ENCODE measurements around the gene NEUROD2. TPM values are rescaled to one million over a fixed set of nuclear protein-coding genes. Genes with fewer than 3 reads are reported as not detected.

NEUROD2 gene
- total and polyA plus RNA-seq, 10 of the 15 experiments (the other 5 are each of a cell fraction or from before 2014, with no cell fraction given): not detected

GRCh38 chr17:39653662-39654331, 46.1 kb upstream of the NEUROD2 start:
- 50% methylated on average over 13 of the region's 14 CpGs for WGBS (ENCODE audit: insufficient coverage, insufficient replicate concordance, low lambda C conversion rate, missing lambda C conversion rate)
- Histone ChIP-seq H3K9ac (ENCODE audit: control insufficient read depth, insufficient read depth, low read length) (no peak overlapping the region), H3K27ac (ENCODE audit: control insufficient read depth, insufficient read depth) (no peak overlapping the region), H3K4me1 (ENCODE audit: control insufficient read depth, insufficient read depth, low read length) (peaks cover 5% of the 10 kb centered on the region; the same call in 1 of the 2 replicates), H3K79me2 (ENCODE audit: control insufficient read depth, insufficient read depth, low read length) (no peaks in the 10 kb centered on the region; the same call in 1 of the 2 replicates), H3K36me3 (ENCODE audit: control insufficient read depth in 2 of 2, insufficient read depth in 2 of 2, low read length in 1 of 2) (peaks cover 8 to 11% of the 10 kb centered on the region in 2 experiments; a peak in 3 of 4 replicates), H2AFZ (ENCODE audit: control insufficient read depth, low read depth, low read length) (no peak overlapping the region), H3K4me2 (ENCODE audit: control insufficient read depth, insufficient read depth) (no peak overlapping the region), H3K27me3 (replicated peaks in 1 of 2; ENCODE audit: control insufficient read depth in 2 of 2, insufficient read depth in 2 of 2, low read length in 1 of 2) (no peaks in the 10 kb centered on the region), H4K20me1 (ENCODE audit: control insufficient read depth, insufficient read depth) (no peaks in the 10 kb centered on the region), H3K4me3 (no peak overlapping the region), H3K9me3 (replicated peaks; ENCODE audit: control insufficient read depth, insufficient read depth, low read length) (no peaks in the 10 kb centered on the region)
- CTCF ChIA-PET: interaction anchor here (0.5 to 8.8 kb wide), 33 partner anchors 9 to 467 kb away, joined by 3 to 100 read pairs (median 6); partner anchors contain the start of genes MIEN1, PGAP3, PNMT and PSMD3
- DNase-seq (ENCODE audit: low read depth, low spot score): no peak
- TF ChIP-seq YY1 (IDR thresholded peaks at IDR 0.05; ENCODE audit: low read depth, low read length): 0 out of 2 replicates have a peak, but pooled peaks have one; percentile 19
- TF ChIP-seq RAD21 (IDR thresholded peaks at IDR 0.05; ENCODE audit: insufficient read depth, low read depth, low read length): peak; percentile 54
- TF ChIP-seq LARP7 (IDR thresholded peaks at IDR 0.05): no peak
- no peak for TF ChIP-seq CREM (IDR thresholded peaks at IDR 0.05; ENCODE audit: low read depth)
- peak; percentile 96 for TF ChIP-seq ZNF24 (IDR thresholded peaks at IDR 0.05)
- peak; percentile 20; the same call in 1 of the 2 replicates for TF ChIP-seq IRF4 (IDR thresholded peaks at IDR 0.05; ENCODE audit: low read depth, low read length)
- no peak for TF ChIP-seq PKNOX1 (IDR thresholded peaks at IDR 0.05)
- TF ChIP-seq CTCF (IDR thresholded peaks at IDR 0.05 in 2 of 3, conservative IDR thresholded peaks at IDR 0.05 in 1 of 3; ENCODE audit: control insufficient read depth in 2 of 3, extremely low read depth in 1 of 3, insufficient read depth in 1 of 3, low read depth in 3 of 3, low read length in 3 of 3): peak; percentile 74 to 96 (median 96)
- TF ChIP-seq FOXK2 (IDR thresholded peaks at IDR 0.05): no peak
- TF ChIP-seq SMC3 (IDR thresholded peaks at IDR 0.05; ENCODE audit: borderline replicate concordance, low read length): peak; percentile 41; the same call in 1 of the 2 replicates
- TF ChIP-seq ZBTB11 (CRISPR knock-in tag; IDR thresholded peaks at IDR 0.05): no peak
- POLR2A ChIA-PET: interaction anchor here (0.6 to 0.7 kb wide), 2 partner anchors 60 to 318 kb away, joined by 3 read pairs; no protein-coding TSS in a partner anchor
- RAD21 ChIA-PET (ENCODE audit: unreplicated experiment): interaction anchor here (0.6 to 1.0 kb wide), 7 partner anchors 22 to 105 kb away, joined by 3 to 8 read pairs (median 3); partner anchors contain the start of gene MIEN1
- intact Hi-C loops (cut with micrococcal nuclease; ENCODE audit: unreplicated experiment): no loop called here
- FAIRE-seq: peak; percentile 59
- peak; percentile 98 for ATAC-seq
- SMC1A ChIA-PET (ENCODE audit: uncharacterized antibody, unreplicated experiment): interaction anchor here (0.5 to 1.5 kb wide), 11 partner anchors 10 to 328 kb away, joined by 3 to 11 read pairs (median 4); partner anchors contain the start of genes MIEN1 and PGAP3
- in situ Hi-C loops (cut with MboI): no loop called here
- no TSS peak for BruUV-seq (replicated peaks)

All from GM12878 (cell line).